ENCODE results near the gene MYRFL.
A peak's percentile ranks its signal among the peaks of the same experiment; 100 is the strongest.

The MYRFL gene

GRCh38 chr12:69900720-69901131, 75.7 kb downstream of the MYRFL start:
- DNase-seq, result peak in 4 of 5 donors; percentile 33 to 58 (median 42)

- DNase-seq, result no peak
Observed at GRCh38 chr12:69901221-69901905, 76.3 kb downstream of the MYRFL start.

- no peak for DNase-seq
Observed at GRCh38 chr12:69903548-69903947, 78.5 kb downstream of the MYRFL start.

GRCh38 chr12:69904777-69905176, 79.8 kb downstream of the MYRFL start:
- DNase-seq, result no peak

- no peak for DNase-seq
Observed at GRCh38 chr12:69905801-69906200, 80.8 kb downstream of the MYRFL start.

- DNase-seq, result no peak
Observed at GRCh38 chr12:69906411-69907216, 81.6 kb downstream of the MYRFL start.

GRCh38 chr12:69908203-69908602, 83.2 kb downstream of the MYRFL start:
- no peak for DNase-seq

- DNase-seq, result no peak
Observed at GRCh38 chr12:69910694-69911093, 85.7 kb downstream of the MYRFL start.

- DNase-seq, result no peak
Observed at GRCh38 chr12:69913526-69913925, 88.5 kb downstream of the MYRFL start.

GRCh38 chr12:69915964-69916363, 90.9 kb downstream of the MYRFL start:
- DNase-seq, result no peak

- DNase-seq, result no peak
Observed at GRCh38 chr12:69916544-69917235, 91.7 kb downstream of the MYRFL start.

GRCh38 chr12:69918287-69918686, 93.3 kb downstream of the MYRFL start:
- no peak for DNase-seq

GRCh38 chr12:69919495-69919894, 94.5 kb downstream of the MYRFL start:
- DNase-seq, result no peak

- DNase-seq, result no peak
Observed at GRCh38 chr12:69921831-69922230, 96.8 kb downstream of the MYRFL start.

- DNase-seq, result no peak
Observed at GRCh38 chr12:69922999-69923398, 98.0 kb downstream of the MYRFL start.

- no peak for DNase-seq
Observed at GRCh38 chr12:69925291-69925690, 100.3 kb downstream of the MYRFL start.

GRCh38 chr12:69927164-69927563, 102.1 kb downstream of the MYRFL start:
- no peak for DNase-seq

- DNase-seq, result no peak
Observed at GRCh38 chr12:69929125-69929524, 104.1 kb downstream of the MYRFL start.

- DNase-seq, result no peak
Observed at GRCh38 chr12:69929531-69929930, 104.5 kb downstream of the MYRFL start.

GRCh38 chr12:69931569-69931968, 106.5 kb downstream of the MYRFL start:
- DNase-seq, result no peak

GRCh38 chr12:69932154-69932553, 107.1 kb downstream of the MYRFL start:
- no peak for DNase-seq

GRCh38 chr12:69932676-69933552, 107.9 kb downstream of the MYRFL start:
- DNase-seq, result no peak

GRCh38 chr12:69934011-69934410, 109.0 kb downstream of the MYRFL start:
- no peak for DNase-seq

Data from T-helper 1 cell (primary cell).